ENCODE data around the gene ZNF500.

The ZNF500 gene

GRCh38 chr16:4718466-4718865 is 48.5 kb downstream of the ZNF500 start:
- TF ChIP-seq CTCF (IDR thresholded peaks at IDR 0.05; ENCODE audit: borderline replicate concordance, insufficient read depth, low read depth, low read length) = no peak
- H3K4me3 ChIP-seq (ENCODE audit: low read depth, low read length) = no peak overlapping the region

DNA sequence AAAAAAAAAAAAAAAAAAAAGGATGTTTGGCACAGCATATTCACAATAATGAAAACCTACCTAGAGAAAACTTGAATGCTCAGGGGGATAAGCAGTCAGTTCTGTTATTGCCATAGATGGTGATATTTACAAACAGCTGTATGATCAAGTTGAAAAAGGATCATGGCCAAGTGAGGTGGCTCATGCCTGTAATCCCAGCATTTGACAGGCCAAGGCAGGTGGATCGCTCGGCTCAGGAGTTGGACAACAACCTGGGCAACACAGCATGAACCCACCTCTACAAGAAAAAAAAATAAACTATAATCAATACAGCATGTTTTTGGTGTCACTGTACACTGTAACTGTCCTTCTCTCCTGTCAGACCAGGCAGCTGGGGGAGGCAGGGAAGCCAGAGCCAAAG is 52.0 kb downstream of the ZNF500 start:
- no peak for TF ChIP-seq CTCF (IDR thresholded peaks at IDR 0.05; ENCODE audit: borderline replicate concordance, insufficient read depth, low read depth, low read length)
- no peak overlapping the region for H3K4me3 ChIP-seq (ENCODE audit: low read depth, low read length)

DNA sequence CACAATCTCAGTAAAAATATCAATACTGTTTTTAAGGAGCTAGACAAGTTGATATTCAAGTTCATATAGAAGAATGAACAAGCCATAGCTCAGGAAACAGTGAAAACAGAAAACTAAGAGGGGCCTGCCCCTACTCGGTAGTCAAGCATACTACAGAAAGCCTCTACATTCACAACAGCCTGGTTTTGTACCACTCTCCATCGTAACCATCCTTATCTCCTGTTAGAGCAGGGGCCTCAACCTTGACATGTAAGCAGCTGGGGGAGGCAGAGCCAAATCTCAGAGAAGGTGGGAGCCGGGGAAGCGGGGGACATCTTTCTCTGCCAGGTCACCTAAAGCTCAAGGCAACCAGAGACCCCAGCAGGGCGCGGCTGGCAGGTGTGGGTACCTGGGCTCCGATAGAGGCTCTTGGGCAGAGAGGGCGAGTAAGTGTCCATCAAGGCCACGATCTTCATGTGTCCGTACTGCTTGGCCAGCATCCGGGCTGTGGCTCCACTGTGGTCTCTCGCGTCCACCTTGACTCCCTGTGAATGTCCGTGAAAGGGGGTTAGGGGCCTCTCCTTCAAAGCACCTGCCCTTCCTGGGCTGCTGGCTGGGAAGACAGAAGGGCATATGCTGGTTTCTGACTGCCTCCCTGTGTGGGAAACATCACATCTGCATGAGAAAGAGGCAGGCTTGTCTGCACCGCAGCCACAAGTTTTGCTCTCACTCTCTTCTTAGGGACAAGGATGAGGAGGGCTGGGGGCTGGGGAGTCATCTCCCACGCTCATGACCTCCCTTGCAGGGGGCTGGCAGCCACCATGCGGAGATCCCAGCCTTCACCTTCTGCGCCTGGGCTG is 53.1 kb downstream of the ZNF500 start:
- no peak for TF ChIP-seq CTCF (IDR thresholded peaks at IDR 0.05; ENCODE audit: borderline replicate concordance, insufficient read depth, low read depth, low read length)
- H3K4me3 ChIP-seq (ENCODE audit: low read depth, low read length) = no peak overlapping the region

GRCh38 chr16:4709481-4709880 is 57.5 kb downstream of the ZNF500 start:
- no peak overlapping the region for H3K4me3 ChIP-seq (ENCODE audit: low read depth, low read length)
- TF ChIP-seq CTCF (IDR thresholded peaks at IDR 0.05; ENCODE audit: borderline replicate concordance, insufficient read depth, low read depth, low read length) = no peak

- no peak for TF ChIP-seq CTCF (IDR thresholded peaks at IDR 0.05; ENCODE audit: borderline replicate concordance, insufficient read depth, low read depth, low read length)
- no peak overlapping the region for H3K4me3 ChIP-seq (ENCODE audit: low read depth, low read length)
These were observed 60.1 kb downstream of the ZNF500 start for GRCh38 chr16:4706871-4707270.

- no peak for TF ChIP-seq CTCF (IDR thresholded peaks at IDR 0.05; ENCODE audit: borderline replicate concordance, insufficient read depth, low read depth, low read length)
These were observed 62.0 kb downstream of the ZNF500 start for GRCh38 chr16:4704913-4705312.

DNA sequence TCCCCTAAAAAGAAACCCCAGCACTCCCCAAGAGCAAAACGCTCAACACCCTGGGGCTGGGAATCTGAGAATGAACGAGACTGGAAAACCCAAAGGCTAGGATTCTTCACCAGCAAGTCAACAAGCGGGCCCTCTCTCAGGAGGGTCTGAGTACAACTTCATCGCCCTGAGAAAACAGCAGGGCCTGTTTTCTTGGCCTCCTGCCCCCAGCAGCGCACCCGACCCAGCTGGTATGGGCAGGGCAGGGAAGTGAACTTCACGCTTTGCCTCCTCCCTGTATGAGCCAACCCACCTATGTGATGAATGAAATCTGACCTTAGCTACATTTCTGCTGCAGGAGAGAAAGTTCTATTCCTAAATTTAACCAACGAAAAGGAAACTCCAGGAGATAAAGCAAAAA is 62.5 kb downstream of the ZNF500 start:
- TF ChIP-seq CTCF (IDR thresholded peaks at IDR 0.05; ENCODE audit: borderline replicate concordance, insufficient read depth, low read depth, low read length) = no peak
- H3K4me3 ChIP-seq (ENCODE audit: low read depth, low read length) = no peak overlapping the region

More at GRCh38 chr16:4704913-4705312, 62.0 kb downstream of the ZNF500 start:
- no peak overlapping the region for H3K4me3 ChIP-seq (ENCODE audit: low read depth, low read length)
